HG03045 (cell line): Measurements from ENCODE around the gene SH3BP2.

Experiments used
- ATAC-seq: cut with Tn5 transposase; IDR thresholded peaks from one replicate; pipeline ENCODE4 v1.9.1; 2021; ENCODE audit warnings: mild to moderate bottlenecking, moderate library complexity; ENCODE audit not compliant: unreplicated experiment

SH3BP2 gene

DNA sequence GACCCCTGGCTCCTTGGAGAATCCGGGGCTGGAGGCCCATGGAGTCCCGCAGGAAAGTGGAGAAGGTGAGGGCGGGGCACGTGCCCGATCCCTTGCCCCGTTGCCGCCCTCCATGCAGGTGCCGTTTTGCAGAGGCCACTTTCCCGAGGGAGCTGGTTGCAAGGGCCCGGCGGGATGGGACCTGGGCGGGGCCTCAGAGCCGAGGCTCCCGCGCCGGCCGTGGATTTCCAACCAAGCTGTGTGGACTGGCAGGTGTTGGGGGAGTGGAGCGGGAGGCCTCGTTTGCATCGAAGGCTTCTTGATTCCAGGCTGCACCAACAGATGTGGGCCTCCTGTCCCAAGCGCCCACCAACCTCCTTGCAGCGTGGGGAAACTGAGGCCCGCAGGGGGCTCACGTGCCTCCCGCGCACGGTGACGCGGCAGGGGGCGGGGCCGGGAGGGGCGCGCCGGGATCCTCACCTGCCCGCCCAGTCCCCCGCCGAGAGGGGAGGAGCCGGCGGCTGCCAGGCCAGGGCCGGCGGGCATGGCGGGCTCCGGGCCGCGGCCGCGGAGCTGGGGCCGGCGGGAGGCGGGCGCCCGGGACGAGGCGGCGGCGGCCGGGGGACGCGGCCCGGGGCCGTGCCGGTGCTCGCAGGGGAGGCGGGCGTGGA lies 24.9 kb downstream of the SH3BP2 start:
- ATAC-seq = no peak

DNA sequence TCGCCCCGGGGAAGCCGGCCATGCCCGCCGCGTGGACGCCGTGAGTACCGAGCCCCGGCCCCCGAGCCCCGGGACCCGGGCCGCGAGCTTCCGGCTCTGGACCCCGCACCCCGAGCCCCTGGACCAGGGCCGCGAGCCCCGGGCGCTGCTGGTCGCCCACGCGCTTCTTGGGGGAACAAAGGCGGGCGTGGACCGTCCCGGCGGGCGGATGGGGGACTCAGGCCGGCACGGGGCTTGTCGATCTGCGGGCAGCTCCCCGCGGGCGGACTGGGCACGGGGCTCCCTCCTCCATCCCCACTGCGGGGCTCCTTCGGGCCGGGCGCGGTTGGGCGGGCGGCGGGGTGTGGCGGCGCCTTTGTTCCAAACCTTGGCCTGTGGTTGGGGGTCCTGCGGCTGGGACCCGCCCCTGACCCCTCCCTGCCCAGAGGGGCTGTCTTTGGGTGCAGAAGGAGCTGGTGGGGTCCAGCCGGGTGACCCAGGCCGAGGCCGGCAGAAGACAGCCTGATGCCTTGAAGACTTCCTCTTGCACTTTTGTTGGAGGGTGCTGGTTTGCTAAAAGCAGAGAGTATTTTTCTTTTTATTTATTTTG lies 25.6 kb downstream of the SH3BP2 start:
- no peak for ATAC-seq

DNA sequence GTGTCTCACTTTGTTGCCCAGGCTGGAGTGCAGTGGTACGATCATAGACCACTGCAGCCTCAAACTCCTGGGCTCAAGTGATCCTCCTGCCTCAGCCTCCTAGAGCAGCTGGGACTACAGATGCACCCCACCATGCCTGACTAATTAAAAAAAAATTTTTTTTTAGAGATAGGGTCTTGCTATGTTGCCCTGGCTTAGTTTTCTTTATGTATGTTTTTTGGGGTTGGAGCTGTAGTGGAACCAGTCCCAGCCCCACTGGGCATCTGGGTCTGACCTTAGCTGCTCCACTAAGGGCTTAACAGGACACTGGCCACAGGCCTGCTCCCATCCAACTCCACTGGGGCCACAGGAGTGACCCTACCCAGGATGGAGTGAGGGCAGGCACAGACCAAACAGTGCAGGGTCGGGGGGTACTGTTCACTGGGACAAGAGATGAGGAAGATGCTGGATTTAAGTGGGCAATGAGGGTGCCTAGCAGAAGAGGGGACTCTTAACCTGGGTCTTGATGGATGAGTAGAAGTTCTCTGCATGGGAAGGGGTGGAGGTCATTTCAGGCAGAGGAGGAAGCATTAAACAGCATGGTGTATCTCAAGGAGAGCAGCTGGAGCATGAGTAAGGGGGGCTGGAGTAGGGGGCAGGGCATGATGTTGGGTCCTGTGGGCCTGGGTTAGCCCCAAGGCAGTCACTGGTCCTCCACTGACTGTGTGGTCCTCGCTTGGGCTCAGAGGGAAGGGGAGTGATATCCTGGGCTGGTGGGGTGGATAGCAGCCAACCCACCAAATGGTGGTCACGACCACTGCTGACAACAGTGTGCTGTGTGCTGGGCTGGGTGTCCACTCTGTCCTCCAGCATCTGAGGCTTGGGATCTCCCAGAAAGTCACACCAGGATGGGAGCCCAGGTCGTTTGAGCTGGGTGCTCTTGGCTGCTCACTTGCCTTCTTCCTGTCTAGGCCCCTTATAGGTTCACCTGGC lies 26.6 kb downstream of the SH3BP2 start:
- ATAC-seq = no peak

DNA sequence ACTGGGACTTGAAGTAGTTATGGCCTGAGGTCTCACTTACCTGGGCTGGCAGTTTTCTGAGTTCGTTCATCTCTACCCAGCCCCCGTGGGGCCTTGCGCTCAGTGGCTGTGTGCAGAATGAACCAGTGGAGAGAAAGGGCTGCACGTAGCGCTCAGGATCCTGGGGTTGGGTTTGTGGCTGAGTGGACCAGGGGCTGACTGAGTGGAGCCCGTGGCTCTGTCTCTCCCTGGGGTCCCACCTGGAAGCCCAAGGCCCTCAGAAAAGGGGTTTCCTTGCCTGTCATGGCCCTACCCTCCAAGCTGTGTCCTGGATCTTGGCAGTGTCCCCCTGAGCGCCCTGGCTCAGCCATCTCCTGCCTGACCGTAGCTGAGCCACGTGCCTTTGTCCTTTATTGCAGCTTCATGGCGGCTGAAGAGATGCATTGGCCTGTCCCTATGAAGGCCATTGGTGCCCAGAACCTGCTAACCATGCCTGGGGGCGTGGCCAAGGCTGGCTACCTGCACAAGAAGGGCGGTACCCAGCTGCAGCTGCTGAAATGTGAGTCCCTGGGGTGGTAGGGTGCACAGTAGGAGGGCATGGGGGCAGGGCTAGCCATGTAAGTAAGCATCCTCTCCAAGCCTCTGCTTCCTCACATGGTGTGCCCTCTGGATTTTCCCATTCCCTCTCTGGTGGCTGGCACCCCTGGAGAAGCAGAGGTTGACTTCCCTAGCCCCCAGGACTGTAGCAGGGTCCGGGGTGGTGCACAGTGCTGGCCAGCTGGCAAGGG lies 27.5 kb downstream of the SH3BP2 start:
- no peak for ATAC-seq

DNA sequence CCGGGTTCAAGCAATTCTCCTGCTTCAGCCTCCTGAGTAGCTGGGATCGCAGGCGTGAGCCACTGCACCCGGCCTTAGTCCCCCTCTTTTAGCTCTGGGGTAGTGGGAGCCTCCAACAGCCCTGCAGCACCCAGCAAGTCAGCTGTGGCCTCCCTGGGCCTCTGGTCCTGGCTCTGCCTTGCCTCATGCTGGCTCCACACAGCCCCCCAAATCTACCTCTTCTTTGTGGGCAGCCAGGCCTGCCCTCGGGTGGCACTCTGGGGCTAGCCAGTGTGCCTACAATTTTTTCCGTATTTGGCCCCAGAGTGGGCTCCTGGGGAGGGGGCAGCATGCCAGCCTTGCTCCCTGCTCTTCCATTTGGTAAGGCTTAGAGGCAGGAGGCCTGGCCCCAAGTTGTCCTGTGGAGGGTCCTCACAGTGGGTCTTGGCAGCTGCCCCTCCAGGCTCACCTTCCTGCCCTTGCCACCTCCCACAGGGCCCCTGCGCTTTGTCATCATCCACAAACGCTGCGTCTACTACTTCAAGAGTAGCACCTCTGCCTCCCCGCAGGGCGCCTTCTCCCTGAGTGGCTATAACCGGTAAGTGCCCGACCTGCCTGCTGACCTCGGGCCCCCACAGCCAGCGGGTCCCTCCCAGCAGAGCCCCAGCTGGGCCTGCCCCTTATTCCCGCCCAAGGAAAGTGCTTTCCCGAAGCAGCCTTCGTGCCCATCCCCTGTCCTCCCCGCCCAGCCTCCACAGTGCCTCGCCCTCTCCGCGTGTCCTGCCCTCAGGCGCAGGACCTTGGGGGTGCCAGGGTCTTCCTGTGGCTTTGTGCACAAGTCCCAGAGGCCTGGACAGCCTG lies 29.8 kb downstream of the SH3BP2 start:
- ATAC-seq = no peak

DNA sequence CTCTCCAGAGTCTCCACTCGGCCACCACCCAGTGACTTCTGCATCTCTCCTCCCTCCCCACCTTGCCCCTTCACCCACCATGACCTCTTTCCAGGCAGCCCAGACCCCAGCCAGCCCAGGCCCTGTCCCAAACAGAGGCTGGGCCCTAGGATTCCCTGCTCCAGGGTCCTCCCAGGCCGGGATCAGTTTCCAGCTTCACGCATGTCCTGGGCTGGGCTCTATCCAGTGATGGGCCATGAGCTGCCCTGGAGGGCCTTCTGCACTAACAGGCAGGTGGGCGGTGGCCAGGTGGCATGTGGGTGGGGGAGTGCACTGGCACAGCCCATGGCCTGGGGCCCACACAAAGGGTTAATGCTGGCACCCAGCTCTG lies 30.4 kb downstream of the SH3BP2 start:
- ATAC-seq = no peak

DNA sequence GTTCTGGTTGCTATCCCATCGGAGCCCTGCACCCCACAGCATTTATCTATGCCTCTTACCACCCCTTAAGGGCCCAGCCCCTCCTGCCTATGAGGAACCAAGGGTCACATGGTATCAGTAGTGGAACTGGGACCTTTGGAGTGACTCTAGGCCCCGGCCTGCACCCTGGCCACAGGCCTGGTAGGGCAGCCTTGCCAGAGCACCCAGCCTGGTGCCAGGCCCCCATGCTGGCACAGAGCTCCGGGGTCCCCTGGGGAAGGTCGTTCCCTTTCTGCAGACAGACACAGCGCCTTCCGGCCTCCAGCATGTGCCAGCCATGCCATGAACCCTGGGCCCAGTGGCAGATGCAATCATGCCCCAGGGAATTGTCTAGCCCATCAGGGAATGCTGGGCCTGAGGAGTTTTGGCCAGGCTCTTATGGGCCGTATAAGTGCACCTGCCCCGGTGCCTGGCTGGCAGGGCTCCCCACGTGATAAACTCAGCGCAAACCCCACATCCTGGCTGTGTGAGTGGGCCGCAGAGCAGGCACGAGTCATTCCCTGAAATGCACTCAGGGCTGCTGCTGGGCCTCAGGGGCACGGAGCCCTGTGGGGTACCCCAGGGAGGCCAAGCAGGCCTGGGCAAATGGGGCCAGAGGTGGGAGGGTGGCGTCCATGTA lies 30.9 kb downstream of the SH3BP2 start:
- ATAC-seq = no peak

DNA sequence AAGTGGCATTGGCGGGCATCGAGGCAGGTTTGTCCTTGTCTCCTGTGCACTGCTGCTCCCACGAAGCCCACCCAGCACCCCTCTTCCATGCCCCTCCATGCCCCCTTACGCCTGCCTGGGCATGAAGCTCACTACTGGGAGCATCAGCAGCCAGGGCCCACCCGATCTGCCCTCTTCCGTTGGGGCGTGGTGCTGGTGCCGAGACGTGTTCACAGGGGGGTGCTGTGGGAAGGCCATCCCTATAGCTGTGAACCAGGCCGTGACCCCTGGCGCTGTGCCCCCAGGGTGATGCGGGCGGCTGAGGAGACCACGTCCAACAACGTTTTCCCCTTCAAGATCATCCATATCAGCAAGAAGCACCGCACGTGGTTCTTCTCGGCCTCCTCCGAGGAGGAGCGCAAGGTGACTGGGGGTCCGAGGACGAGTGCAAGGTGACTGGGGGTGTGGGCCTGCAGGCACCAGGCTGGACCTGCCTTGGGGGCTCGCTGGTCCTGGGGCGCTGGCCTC lies 31.5 kb downstream of the SH3BP2 start:
- ATAC-seq = no peak

DNA sequence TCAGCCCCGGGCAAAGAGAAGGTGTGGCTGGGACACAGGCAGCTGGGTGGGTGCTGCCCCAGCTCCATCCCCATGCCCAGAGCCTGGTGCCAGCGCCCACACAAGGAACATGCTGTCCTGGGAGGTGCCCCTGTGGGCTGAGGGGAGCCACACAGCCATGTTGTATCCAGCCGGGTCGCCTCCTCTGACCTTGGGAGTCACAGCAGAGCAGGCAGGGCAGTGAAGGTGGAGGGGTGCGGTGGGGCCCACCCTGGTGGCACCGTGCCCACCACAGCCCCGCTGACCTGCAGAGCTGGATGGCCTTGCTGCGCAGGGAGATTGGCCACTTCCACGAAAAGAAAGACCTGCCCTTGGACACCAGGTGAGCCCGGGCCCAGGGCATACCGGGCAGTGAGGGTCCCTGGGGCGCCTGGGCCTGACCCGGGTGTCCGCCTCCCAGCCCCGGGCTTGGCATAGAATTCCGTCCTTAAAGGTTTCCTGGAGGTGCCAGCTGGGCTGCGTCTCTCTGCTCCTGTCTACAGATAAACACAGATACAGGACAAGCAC lies 32.0 kb downstream of the SH3BP2 start:
- no peak for ATAC-seq

DNA sequence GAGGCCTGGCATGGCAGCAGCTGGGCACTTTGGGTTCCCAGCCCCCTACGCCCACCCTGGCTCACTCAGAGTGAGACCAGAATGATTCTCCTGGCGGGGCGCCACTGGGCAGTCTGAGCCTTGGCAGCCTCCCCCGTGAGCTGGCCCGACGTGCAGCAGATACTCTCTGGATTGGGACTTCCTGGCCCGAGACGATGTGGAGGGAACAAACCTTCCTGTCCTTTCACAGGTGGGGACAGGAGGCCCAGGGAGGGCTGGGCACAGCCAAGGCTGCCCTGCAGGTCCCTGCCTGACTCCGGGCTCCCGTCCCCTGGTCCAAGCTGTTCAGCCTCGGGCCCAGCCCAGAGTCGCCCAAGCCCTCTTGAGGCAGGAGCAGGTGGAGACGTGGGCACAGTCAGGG lies 32.9 kb downstream of the SH3BP2 start:
- ATAC-seq = no peak

DNA sequence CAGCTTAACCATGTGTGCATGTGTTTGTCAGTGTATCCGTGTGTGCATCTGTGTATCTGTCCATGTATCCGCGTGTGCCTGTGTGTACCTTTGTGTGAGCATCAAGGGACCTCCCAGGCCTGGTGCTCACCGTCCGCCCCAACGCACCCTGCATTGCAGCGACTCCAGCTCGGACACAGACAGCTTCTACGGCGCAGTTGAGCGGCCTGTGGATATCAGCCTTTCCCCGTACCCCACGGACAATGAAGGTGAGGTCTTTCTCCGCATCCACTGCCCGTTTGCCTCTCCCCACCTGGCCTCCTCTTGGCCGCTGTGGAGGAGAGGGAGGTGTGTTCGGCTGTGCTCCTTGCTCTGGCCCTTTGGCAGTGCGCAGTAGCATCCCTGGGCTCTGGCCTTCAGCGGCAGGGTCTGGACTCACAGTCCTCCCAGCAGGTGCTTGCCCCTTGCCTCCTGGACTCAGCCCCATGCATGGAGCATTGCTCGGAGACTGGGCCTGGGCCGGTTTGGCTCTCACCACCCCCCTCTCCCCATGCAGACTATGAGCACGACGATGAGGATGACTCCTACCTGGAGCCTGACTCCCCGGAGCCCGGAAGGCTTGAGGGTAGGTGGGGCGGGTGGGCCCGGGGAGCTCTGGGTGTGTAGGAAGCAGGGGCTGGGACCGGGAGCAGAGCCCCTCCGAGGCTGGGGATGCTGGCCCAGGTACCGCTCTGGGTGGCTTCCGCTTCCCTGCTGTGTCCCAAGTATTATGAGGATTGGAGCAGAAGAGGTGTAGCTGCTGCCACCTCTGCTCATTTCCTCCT lies 34.4 kb downstream of the SH3BP2 start:
- no peak for ATAC-seq

DNA sequence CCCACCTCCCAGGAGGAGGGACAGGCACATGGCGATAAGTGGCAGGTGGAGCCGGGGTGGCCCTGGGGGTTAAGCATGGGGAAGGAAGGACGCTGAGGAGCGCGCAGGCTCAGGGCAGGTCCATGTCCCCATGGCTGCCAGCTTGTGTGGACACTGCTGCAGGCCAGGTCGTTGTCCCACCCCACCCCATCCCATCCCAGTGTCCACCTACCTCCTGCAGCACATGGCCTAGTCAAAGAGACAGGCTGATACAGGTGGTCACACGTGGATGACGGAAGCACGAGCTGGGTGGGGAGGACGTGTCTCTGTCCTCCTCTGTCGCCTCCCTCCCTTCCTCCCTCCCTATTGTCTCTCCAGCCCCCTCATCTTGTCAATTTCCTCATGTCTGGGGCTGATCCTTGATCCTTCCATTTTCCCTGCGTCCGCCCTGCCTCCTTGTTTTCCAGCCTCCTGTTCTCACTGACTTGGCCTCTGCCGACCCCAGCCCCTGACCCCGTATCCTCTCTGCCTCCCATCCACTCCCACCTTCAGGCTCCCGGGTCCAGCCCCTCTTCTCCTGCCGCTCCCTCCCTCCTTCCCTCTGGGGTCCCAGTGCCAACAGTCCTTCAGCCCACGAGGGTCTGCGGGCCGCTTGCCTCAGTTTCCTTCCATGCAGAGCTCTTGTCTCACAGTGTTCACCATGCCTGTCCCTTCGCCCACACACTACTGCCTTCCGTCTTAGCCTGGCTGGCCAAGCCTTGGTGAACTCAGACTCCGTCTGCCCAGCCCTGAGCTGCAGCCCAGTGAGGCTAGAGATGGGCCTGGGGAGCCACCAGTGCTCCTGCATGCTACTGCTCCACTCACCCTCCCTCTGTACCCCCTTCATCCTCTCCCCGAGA lies 35.2 kb downstream of the SH3BP2 start:
- ATAC-seq = no peak

DNA sequence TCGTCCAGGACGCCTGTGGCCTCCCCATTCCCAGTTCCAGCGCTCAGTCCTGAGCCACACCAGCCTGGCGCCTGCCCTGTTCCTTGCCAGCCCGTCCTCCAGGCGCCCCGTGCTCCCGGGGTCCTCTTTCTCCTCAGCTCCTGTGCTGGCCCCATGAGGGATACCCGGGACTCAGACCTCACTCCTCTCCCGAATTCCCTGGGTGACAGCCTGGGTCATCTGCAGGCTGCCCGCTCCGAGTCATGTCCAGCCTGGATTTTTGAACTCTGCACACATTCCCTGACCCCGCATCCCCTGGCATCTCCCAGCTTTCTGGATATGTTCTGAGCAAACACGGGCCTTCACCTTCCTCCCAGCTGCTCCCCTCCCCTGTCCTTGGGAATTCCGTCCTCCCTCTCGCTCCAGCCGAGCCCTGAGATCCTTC lies 35.9 kb downstream of the SH3BP2 start:
- no peak for ATAC-seq

DNA sequence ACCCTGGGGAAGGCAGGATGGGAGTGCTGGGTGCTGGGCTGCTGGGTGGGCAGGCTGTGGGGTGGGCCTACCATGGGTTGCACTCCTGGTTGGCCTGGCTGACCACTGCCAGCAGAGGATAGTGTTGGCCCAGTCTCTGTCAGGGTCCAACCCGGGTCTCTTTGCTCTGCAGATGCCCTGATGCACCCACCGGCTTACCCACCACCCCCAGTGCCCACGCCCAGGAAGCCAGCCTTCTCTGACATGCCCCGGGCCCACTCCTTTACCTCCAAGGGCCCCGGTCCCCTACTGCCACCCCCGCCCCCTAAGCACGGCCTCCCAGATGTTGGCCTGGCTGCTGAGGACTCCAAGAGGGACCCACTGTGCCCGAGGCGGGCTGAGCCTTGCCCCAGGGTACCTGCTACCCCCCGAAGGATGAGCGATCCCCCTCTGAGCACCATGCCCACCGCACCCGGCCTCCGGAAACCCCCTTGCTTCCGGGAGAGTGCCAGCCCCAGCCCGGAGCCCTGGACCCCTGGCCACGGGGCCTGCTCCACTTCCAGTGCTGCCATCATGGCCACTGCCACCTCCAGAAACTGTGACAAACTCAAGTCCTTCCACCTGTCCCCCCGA lies 36.5 kb downstream of the SH3BP2 start:
- no peak for ATAC-seq

DNA sequence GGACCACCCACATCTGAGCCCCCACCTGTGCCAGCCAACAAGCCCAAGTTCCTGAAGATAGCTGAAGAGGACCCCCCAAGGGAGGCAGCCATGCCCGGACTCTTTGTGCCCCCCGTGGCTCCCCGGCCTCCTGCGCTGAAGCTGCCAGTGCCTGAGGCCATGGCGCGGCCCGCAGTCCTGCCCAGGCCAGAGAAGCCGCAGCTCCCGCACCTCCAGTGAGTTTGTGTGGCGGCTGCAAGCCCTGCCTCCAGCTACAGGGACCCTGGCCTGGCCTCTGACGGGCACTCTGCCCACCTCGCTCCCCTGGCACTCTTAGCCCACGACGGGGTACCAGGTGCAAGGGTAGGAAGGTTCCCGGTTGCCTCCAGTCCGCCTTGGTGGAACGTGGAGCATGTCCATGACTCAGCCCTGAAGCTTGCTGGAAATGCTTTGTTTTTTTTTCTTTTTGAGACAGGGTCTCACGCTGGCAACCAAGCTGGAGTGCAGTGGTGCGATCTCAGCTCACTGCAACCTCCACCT lies 37.1 kb downstream of the SH3BP2 start:
- no peak for ATAC-seq

DNA sequence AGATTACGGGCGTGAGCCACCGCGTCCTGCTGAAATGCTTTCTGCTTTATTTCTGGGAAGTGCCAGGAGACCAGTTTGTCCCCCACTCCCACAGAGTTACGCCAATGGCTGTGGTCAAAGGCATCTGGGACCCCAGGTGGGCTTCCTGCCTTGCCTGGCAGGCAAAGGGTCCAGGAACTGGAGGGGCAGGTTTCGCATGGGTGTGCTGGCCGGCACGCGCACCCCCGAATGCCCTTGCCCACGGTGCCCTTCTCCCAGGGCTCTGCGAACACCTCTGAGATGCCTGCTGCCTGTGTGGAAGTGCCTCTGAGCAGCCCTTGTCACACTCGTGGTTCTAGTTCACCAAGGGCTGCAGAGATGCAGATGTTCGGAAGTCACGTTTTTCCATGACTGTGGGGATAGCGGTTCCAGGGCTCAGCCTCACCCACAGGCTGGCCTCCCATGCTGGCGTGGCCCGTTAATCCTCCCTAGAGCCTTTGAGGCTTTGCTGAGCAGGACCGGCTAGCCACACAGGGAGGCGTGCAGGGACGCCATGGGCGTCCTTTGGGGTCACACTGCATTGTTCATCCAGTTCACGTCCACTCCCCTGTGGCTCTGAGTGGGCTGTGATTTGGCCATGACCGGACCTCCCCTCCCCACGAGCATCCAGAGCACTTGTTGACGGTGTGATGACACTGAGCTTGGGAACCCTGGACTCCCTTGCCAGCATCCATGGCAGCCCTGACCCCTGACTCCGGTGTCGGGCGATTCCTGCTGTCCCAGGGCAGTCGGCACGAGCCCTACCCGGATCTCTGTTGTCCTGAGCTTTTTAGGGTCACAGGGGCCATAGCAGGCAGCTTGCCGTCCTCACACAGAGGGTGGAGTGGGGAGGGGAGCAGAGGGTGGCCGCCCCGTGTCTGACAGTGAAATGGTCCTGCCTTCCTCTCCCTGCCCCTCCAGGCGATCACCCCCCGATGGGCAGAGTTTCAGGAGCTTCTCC lies 38.0 kb downstream of the SH3BP2 start:
- ATAC-seq = no peak
